HG03442 (cell line): ENCODE data around the gene ARHGEF12.

Experiments used
- ATAC-seq: cut with Tn5 transposase; IDR thresholded peaks from one replicate; pipeline ENCODE4 v1.9.1; 2021; ENCODE audit warnings: mild to moderate bottlenecking, moderate library complexity; ENCODE audit not compliant: unreplicated experiment

ARHGEF12 gene

GRCh38 chr11:120383518-120384155 lies 47.4 kb downstream of the ARHGEF12 start:
- no peak for ATAC-seq

DNA sequence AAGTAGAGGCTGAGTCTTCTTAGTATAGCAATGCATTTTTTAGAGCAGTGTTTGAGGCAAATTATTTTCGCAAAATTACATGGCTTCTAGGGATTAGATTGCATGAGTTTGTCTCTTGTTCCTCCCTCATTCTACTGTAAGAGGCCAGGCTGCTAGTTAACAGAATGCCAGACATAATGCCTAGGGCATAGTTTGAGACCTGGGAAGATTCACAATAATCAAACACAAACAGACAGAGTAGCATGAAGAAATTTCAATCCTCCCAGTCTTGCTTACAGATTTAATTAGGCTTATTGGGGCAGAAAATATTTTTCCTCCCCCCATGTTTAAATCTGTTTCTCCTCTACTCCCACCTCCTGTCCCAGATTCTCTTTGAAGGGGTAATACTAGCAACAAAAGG lies 48.3 kb downstream of the ARHGEF12 start:
- ATAC-seq: no peak

DNA sequence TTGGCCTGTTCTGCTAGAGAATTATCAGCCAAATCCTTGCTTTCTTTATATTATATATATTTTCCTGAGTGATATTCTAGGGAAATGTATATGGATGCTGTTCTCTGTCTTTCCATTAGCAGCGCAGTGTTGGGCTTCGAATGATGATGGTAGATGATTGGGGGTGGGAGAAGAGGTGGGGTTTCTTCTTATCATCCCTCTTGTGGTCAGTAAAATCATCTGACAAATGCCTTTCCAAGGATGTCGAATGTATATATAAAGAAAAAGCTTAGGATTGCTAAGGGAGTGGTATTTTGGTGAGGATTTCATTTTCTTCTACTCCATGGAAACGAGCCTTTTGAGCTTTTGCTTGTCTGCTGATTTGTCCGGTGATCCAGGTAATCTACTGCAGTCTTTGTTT lies 48.9 kb downstream of the ARHGEF12 start:
- ATAC-seq: no peak

DNA sequence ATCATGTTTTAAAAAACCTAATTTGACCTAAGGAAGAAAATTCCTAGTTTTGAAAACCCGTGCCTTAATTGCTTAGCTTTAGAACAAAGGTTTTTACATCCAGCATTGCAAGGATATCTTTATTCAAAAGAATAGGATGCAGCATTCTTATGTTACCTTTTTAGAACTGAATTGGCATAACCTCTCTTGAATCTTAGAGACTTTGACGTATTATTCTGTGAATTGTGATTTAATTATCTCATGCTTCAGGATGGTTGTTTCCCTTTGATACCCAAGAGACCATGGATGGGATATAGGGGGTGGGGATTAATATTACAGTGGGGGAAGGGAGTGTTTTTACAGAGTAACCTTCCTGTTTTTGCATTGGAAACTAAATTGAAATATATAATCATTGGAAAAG lies 49.4 kb downstream of the ARHGEF12 start:
- ATAC-seq: no peak

GRCh38 chr11:120386318-120386717 lies 50.1 kb downstream of the ARHGEF12 start:
- ATAC-seq: no peak

GRCh38 chr11:120386774-120387371 lies 50.7 kb downstream of the ARHGEF12 start:
- no peak for ATAC-seq

DNA sequence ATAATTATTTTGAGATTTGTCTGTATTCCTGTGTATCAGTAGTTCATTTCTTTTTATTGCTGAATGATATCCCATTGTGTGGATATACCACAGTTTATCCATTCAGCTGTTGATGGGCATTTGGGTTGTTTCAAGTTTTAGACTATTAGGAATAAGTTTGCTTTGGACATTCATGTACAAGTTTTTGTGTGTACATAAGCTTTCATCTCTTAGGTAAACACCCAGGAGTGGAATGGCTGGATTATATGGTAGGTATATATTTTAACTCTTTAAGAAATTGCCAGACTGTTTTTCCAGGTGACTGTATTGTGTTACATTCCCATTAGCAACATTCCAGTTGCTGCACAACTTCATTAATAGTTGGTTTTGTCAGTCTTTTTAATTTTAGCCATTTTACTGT lies 52.0 kb downstream of the ARHGEF12 start:
- ATAC-seq: no peak

DNA sequence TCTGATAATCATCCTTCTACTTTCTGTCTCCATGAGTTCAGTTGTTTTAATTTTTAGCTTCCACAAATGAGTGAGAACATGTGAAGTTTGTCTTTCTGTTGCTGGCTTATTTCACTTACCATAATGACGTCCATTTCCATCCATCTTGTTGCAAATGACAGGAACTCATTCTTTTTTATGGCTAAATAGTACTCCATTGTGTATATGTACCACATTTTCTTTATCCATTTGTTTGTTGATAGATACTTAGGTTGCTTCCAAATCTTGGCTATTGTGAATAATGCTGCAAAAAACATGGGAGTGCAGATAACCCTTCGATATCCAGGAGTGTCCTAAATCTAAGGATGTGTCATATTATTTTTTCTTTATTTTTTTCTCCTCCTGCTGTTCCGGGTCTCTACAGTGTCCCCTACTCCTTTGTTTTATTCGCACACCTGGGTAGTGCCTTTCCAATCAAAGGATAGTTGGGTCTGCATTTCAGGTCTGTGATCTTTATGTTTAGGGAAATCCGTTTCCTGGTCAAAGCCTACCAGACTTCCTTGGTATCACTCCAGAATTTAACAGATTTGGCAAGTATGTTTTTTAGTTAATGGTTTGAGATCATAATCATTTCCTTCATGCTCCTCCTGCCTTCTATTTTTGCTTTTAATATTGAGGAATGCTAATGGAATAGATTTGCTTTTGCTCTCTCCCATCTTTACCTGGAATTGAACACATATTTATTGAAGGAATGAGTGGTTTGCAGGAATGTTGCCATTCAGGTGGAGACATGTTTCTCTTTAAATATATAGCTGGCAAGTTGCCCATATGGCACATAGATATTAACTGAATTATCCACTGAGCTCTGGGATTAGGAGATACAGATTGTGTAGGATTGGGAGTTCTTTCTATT lies 53.7 kb downstream of the ARHGEF12 start:
- no peak for ATAC-seq

GRCh38 chr11:120390585-120390922 lies 54.3 kb downstream of the ARHGEF12 start:
- ATAC-seq: no peak

DNA sequence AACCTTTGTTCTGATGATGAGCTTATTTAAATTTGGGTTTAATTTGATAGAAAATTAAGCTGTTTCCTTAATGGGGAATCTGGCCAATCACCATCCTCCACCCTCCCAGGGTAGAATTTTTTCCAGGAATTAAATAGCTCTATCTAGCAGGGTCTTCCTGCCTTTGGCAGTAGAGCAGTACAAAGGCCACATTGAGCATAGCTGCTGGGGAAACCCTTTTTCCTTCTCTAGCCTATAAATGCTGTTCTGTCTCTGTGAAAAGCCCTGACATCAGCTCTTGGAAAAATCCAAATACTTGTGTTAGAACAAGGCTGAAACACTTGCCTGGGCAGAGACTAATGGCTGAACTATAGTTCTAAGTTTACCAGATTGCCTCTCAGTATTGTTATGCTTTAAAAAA lies 55.1 kb downstream of the ARHGEF12 start:
- no peak for ATAC-seq

DNA sequence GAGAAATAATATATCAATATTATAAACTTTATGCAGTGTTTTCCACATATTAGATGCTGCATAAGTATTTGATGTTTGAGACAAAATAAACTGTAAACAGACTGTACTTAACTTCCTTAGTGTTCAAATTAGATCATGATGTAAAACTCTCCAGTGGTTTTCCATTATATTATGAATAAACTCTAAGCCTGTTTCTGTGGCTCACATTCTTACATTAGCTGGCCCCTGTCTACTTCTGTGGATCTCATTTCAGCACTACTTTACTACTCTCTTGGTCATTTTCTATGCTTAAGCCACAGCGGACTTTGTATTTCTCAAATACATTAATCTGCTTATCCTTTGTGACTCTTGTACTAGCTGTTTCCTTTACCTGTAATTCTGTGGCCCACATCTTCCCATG lies 55.6 kb downstream of the ARHGEF12 start:
- no peak for ATAC-seq

GRCh38 chr11:120392314-120392713 lies 56.1 kb downstream of the ARHGEF12 start:
- no peak for ATAC-seq

DNA sequence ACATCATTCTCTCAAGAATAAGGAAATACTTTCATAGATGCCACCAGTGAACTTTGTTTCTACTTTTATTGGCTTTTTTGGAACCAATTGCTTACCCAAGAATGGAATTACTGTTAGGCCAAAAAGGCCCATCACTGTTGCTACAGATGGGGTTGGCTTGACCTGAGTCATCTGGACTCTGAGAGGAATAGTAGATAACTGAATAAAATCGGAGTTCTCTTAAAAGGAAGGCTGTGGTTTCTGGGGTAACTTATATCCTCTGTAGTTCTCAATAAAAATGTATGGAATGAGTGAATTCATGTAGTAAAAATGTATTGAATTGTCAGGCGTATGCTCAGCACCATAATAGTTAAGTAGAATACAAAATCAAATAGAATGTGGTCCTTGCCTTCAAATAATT lies 56.6 kb downstream of the ARHGEF12 start:
- ATAC-seq: no peak

GRCh38 chr11:120394119-120394518 lies 57.9 kb downstream of the ARHGEF12 start:
- ATAC-seq: no peak

DNA sequence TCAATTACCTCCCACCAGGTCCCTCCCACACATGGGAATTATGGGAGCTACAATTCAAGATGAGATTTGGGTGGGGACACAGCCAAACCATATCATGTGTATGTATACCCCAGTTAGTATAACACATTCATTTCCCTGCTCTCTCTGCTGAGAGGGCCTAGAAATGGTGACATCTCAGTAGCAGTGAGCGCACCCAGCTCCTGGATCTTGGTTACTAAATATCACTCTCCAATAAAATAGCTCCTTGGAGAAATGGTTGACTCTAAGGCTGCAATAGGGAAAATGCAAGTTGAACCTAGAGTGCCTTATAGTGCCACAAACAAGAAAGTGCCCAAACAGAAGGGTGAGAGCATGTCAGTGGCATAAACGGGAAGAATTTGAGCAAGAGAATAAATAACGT lies 59.6 kb downstream of the ARHGEF12 start:
- ATAC-seq: no peak

GRCh38 chr11:120398132-120398531 lies 61.9 kb downstream of the ARHGEF12 start:
- ATAC-seq: no peak

DNA sequence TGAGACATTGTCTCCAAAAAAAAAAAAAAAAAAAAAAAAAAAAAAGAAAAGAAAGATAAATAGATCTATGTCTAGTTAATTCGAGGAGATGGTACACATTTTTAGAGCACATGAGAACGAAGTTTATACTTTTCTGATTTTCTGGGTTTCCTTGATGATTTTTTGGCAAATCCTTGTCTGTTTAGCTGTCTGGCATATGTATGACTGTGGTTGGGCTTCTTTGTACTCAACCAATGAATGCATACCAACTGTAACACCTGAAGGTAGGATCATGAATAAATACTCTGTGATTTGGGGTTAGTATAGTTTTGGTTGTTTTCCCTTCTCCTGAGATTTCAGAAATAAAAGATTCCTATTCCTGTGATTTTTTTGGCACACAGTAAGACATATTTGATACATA lies 63.1 kb downstream of the ARHGEF12 start:
- ATAC-seq: no peak

GRCh38 chr11:120400564-120401364 lies 64.6 kb downstream of the ARHGEF12 start:
- ATAC-seq: no peak

DNA sequence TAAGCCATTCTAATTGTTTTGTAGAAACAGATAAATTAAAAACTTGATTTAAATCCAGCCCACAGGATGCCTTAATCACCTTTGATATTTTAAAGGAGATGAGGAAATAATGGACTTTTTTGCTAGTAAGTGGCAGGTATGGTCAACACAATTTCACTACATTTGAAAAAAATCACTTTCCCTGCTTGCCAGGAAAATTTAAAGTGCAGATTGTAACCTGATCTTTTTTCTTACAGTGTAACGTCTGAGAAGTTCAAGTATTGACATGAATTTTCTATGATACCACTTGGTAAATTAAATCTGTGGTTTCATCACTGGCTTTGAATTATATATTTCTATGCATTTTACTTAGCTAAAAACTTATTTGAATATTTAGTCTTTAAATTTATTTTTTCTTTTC lies 65.3 kb downstream of the ARHGEF12 start:
- ATAC-seq: no peak

- no peak for ATAC-seq
These were observed 67.8 kb downstream of the ARHGEF12 start for GRCh38 chr11:120403966-120404365.

GRCh38 chr11:120404495-120404894 lies 68.3 kb downstream of the ARHGEF12 start:
- ATAC-seq: no peak
